ENCODE data around the gene CLK3.
"Not testable (repeated sequence)": the region's sequence is repeated elsewhere in the genome, so short reads cannot be mapped to it uniquely, and the experiment has no call there.

Gene CLK3

GRCh38 chr15:74657846-74658245, 42.2 kb downstream of the CLK3 start:
- no peak for TF ChIP-seq CTCF (IDR thresholded peaks at IDR 0.05; ENCODE audit: low read depth, low read length)
- peaks cover 24% of the 10 kb centered on the region for H3K4me1 ChIP-seq
- peaks cover 5% of the 10 kb centered on the region for H3K36me3 ChIP-seq
- DNase-seq, result no peak
- H3K4me3 ChIP-seq (ENCODE audit: low read depth, low read length), result no peak overlapping the region
- H3K27me3 ChIP-seq, result no peaks in the 10 kb centered on the region
- no peaks in the 10 kb centered on the region for H3K9me3 ChIP-seq

- H3K9me3 ChIP-seq; DNase-seq; H3K27me3 ChIP-seq; H3K4me3 ChIP-seq (ENCODE audit: low read depth, low read length); H3K36me3 ChIP-seq; H3K4me1 ChIP-seq: not testable (repeated sequence)
These were observed 45.6 kb downstream of the CLK3 start for GRCh38 chr15:74661280-74661679.

GRCh38 chr15:74662064-74662860, 46.6 kb downstream of the CLK3 start:
- TF ChIP-seq CTCF (IDR thresholded peaks at IDR 0.05; ENCODE audit: low read depth, low read length), result no peak
- Histone ChIP-seq H3K36me3 (no peaks in the 10 kb centered on the region), H3K27me3 (no peaks in the 10 kb centered on the region), H3K9me3 (no peaks in the 10 kb centered on the region), H3K4me1 (no peaks in the 10 kb centered on the region), H3K4me3 (ENCODE audit: low read depth, low read length) (no peak overlapping the region)
- no peak for DNase-seq

GRCh38 chr15:74663303-74664027, 47.8 kb downstream of the CLK3 start:
- H3K4me1 ChIP-seq, result no peaks in the 10 kb centered on the region
- no peak for TF ChIP-seq CTCF (IDR thresholded peaks at IDR 0.05; ENCODE audit: low read depth, low read length)

GRCh38 chr15:74664028-74664616, 48.5 kb downstream of the CLK3 start:
- Histone ChIP-seq H3K4me1 (no peaks in the 10 kb centered on the region), H3K4me3 (ENCODE audit: low read depth, low read length) (no peak overlapping the region), H3K36me3 (peaks cover 5% of the 10 kb centered on the region; the same call in 1 of the 2 replicates), H3K9me3 (no peaks in the 10 kb centered on the region), H3K27me3 (no peaks in the 10 kb centered on the region)
- no peak for TF ChIP-seq CTCF (IDR thresholded peaks at IDR 0.05; ENCODE audit: low read depth, low read length)
- no peak for DNase-seq

More at GRCh38 chr15:74663303-74664027, 47.8 kb downstream of the CLK3 start:
- no peak for DNase-seq
- Histone ChIP-seq H3K9me3 (no peaks in the 10 kb centered on the region), H3K4me3 (ENCODE audit: low read depth, low read length) (no peak overlapping the region), H3K27me3 (no peaks in the 10 kb centered on the region), H3K36me3 (peaks cover 5% of the 10 kb centered on the region; the same call in 1 of the 2 replicates)

GRCh38 chr15:74664670-74665069, 49.0 kb downstream of the CLK3 start:
- H3K4me1 ChIP-seq, result no peaks in the 10 kb centered on the region
- H3K36me3 ChIP-seq, result peaks cover 5% of the 10 kb centered on the region; the same call in 1 of the 2 replicates
- no peak for TF ChIP-seq CTCF (IDR thresholded peaks at IDR 0.05; ENCODE audit: low read depth, low read length)
- no peak for DNase-seq
- H3K9me3 ChIP-seq, result no peaks in the 10 kb centered on the region
- H3K27me3 ChIP-seq, result no peaks in the 10 kb centered on the region
- no peak overlapping the region for H3K4me3 ChIP-seq (ENCODE audit: low read depth, low read length)
